H1 (cell line): Measurements from ENCODE around the gene ACAA1.

ENCODE experiments used
- EZH2 ChIP-seq: fragments of 200-600 bp; sonication (generic); IDR thresholded peaks from 2 replicates; pipeline ENCODE4 v1.7.1; 2012; ENCODE audit warnings: low read depth, mild to moderate bottlenecking, moderate library complexity, low read length, inconsistent platforms; ENCODE audit not compliant: severe bottlenecking
- KDM5A ChIP-seq: fragments of 200-600 bp; IDR thresholded peaks from 2 replicates; pipeline ENCODE4 v1.7.1; 2012; ENCODE audit warnings: mild to moderate bottlenecking, low read length, inconsistent platforms, mixed read lengths
- POU5F1 ChIP-seq: IDR thresholded peaks from 2 replicates; pipeline ENCODE4 v1.6.1; 2011; ENCODE audit warnings: low read depth, mild to moderate bottlenecking, low read length, moderate library complexity
- SP2 ChIP-seq: IDR thresholded peaks from 2 replicates; pipeline ENCODE4 v1.6.1; 2012; ENCODE audit warnings: mild to moderate bottlenecking, low read length, inconsistent platforms

DNA sequence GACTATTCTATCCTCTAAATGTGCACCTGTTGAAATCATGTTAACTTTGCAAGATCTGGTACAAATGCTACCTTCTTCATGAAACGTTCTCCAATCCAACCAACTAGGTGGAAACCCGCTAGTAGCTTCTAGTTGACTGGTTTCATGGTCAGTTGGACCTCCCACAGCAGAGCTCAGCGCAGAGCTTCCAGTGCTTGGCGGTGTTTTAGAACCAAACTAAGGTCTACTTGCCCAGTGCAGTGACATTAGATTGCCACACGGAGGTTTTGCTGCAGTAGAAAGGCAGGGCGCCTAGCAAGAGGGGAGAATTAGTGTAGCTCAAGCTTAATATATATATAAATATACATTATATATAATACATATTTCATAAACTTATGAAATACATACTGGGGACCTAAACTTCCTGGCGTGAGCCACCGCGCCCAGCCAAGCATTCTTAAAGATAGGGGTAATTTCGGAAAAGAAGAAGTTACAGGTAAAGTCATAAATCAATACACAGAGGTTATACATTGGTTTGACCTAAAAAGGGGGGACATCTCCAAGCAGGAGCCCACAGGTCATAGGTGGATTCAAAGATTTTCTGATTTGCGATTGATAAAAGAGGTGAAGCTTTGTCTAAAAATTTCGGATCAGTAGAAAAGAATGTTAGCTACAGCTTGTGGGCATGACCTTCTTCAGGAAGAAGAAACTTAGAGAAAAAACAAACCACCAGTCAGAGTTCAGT lies 26.4 kb upstream of the ACAA1 start:
- no peak for TF ChIP-seq POU5F1
- no peak for TF ChIP-seq SP2
- no peak for TF ChIP-seq KDM5A
- no peak for TF ChIP-seq EZH2
